BE2C (cell line): ENCODE data around the gene DPYSL4.

Experiments used
- DNase-seq: peaks from one replicate; pipeline ENCODE4 v3.0.0-alpha.2; 2020
- H3K27me3 ChIP-seq: fragments of 250-450 bp; sonication (Bioruptor Pico); 2 replicates; pipeline ENCODE4 v1.5.1; 2020; ENCODE audit warnings: mild to moderate bottlenecking
- H3K36me3 ChIP-seq: fragments of 250-450 bp; sonication (Bioruptor Pico); 2 replicates; pipeline ENCODE4 v1.5.1; 2020; ENCODE audit warnings: mild to moderate bottlenecking
- H3K4me1 ChIP-seq: fragments of 250-450 bp; sonication (Bioruptor Pico); 2 replicates; pipeline ENCODE4 v1.5.1; 2020
- H3K4me3 ChIP-seq: 2 replicates; pipeline ENCODE4 v1.5.1; 2011; ENCODE audit warnings: low read depth, low read length
- H3K9me3 ChIP-seq: fragments of 250-450 bp; sonication (Bioruptor Pico); 2 replicates; pipeline ENCODE4 v1.5.1; 2020
- TF ChIP-seq, protein P1 (sequence below): IDR thresholded peaks from 2 replicates; pipeline ENCODE4 v1.5.1; 2012; ENCODE audit warnings: mild to moderate bottlenecking, low read depth, low read length

DPYSL4 gene

GRCh38 chr10:132178672-132179545 lies 7.8 kb upstream of the DPYSL4 start:
- Histone ChIP-seq H3K4me3 (no peak overlapping the region), H3K36me3 (no peaks in the 10 kb centered on the region), H3K4me1 (no peaks in the 10 kb centered on the region), H3K9me3 (no peaks in the 10 kb centered on the region), H3K27me3 (peaks cover 2% of the 10 kb centered on the region; the same call in 1 of the 2 replicates)
- TF ChIP-seq, protein P1, sequence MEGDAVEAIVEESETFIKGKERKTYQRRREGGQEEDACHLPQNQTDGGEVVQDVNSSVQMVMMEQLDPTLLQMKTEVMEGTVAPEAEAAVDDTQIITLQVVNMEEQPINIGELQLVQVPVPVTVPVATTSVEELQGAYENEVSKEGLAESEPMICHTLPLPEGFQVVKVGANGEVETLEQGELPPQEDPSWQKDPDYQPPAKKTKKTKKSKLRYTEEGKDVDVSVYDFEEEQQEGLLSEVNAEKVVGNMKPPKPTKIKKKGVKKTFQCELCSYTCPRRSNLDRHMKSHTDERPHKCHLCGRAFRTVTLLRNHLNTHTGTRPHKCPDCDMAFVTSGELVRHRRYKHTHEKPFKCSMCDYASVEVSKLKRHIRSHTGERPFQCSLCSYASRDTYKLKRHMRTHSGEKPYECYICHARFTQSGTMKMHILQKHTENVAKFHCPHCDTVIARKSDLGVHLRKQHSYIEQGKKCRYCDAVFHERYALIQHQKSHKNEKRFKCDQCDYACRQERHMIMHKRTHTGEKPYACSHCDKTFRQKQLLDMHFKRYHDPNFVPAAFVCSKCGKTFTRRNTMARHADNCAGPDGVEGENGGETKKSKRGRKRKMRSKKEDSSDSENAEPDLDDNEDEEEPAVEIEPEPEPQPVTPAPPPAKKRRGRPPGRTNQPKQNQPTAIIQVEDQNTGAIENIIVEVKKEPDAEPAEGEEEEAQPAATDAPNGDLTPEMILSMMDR: no peak
- DNase-seq: no peak

- peaks cover 3% of the 10 kb centered on the region; the same call in 1 of the 2 replicates for H3K27me3 ChIP-seq
- no peaks in the 10 kb centered on the region for H3K4me1 ChIP-seq
- H3K36me3 ChIP-seq: no peaks in the 10 kb centered on the region
- H3K4me3 ChIP-seq: no peak overlapping the region
- TF ChIP-seq, protein P1: no peak
- DNase-seq: no peak
- no peaks in the 10 kb centered on the region for H3K9me3 ChIP-seq
These were observed 7.0 kb upstream of the DPYSL4 start for GRCh38 chr10:132179551-132180392.

- DNase-seq: no peak
- H3K27me3 ChIP-seq: peaks cover 11% of the 10 kb centered on the region
- no peaks in the 10 kb centered on the region for H3K4me1 ChIP-seq
- H3K36me3 ChIP-seq: no peaks in the 10 kb centered on the region
- TF ChIP-seq, protein P1: no peak
- H3K9me3 ChIP-seq: no peaks in the 10 kb centered on the region
- H3K4me3 ChIP-seq: no peak overlapping the region
These were observed 6.0 kb upstream of the DPYSL4 start for GRCh38 chr10:132180736-132181135.

DNA sequence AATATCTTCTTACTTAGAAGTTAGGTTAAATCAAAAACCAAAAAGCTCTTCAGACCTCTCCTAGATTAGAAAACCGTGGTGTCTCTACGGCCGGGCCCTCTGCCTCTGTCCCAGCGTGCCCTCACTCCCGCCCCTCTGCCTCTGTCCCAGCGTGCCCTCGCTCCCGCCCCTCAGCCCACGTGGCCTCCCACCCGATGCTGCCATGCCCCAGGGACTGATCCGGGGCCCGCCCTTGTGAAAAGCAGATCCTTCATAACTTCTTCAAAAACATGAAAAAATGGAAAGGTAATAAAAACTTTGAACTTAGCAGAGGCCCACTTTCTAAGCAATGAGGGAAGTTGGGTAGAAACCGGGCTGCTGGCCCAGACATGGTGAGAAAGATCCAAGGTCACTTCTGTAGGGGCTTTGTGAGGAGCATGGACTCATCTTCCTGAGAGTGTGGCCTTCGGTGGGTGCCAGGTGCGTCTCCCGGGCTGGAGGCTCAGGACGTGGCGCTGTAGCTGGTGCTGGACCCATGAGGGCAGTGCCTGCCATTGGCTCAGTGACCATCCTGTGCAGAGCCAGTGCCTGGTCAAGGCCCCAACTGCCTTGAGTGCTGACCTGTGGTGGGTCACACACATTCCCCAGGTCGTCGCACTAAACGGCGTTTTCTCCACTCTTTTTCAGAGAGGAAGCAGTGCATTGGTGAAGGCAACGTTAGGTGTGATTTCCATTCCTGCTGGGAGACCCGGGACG lies 4.9 kb upstream of the DPYSL4 start:
- H3K4me1 ChIP-seq: no peaks in the 10 kb centered on the region
- H3K27me3 ChIP-seq: peaks cover 19% of the 10 kb centered on the region
- H3K9me3 ChIP-seq: no peaks in the 10 kb centered on the region
- H3K36me3 ChIP-seq: no peaks in the 10 kb centered on the region
- TF ChIP-seq, protein P1: no peak
- DNase-seq: no peak
- no peak overlapping the region for H3K4me3 ChIP-seq

- H3K36me3 ChIP-seq: no peaks in the 10 kb centered on the region
- TF ChIP-seq, protein P1: no peak
- no peaks in the 10 kb centered on the region for H3K4me1 ChIP-seq
- no peak overlapping the region for H3K4me3 ChIP-seq
- peaks cover 26% of the 10 kb centered on the region for H3K27me3 ChIP-seq
- no peak for DNase-seq
- H3K9me3 ChIP-seq: no peaks in the 10 kb centered on the region
These were observed 4.2 kb upstream of the DPYSL4 start for GRCh38 chr10:132182591-132182990.
